NB4 (cell line): ENCODE data around the gene DNAJC21.

ENCODE experiments used
- CTCF ChIP-seq: IDR thresholded peaks from one replicate; pipeline ENCODE4 v1.5.1; 2012; ENCODE audit warnings: low read depth, low read length
- MYC ChIP-seq: IDR thresholded peaks from 2 replicates; pipeline ENCODE4 v1.6.1; 2011; ENCODE audit warnings: low read depth, low read length
- POLR2A ChIP-seq: IDR thresholded peaks from 2 replicates; pipeline ENCODE4 v1.6.1; 2011; ENCODE audit warnings: mild to moderate bottlenecking; ENCODE audit not compliant: insufficient read length; ENCODE audit errors: extremely low read depth

- TF ChIP-seq CTCF (no peak), POLR2A (no peak), MYC (no peak)
These were observed 42.8 kb upstream of the DNAJC21 start for GRCh38 chr5:34886392-34887119.
